Measurements from ENCODE around the gene TMEM95. TPM values are rescaled to one million over a fixed set of nuclear protein-coding genes. Genes with fewer than 3 reads are reported as not detected.

Gene TMEM95
- total and polyA plus RNA-seq, 2 donors (not counting 1 experiment from before 2014, with no cell fraction given): not detected

- TF ChIP-seq CTCF (conservative IDR thresholded peaks at IDR 0.05 in 1 of 2, IDR thresholded peaks at IDR 0.05 in 1 of 2; ENCODE audit: low read depth in 1 of 2, low read length in 2 of 2): no peak
- no peak for TF ChIP-seq EZH2 (IDR thresholded peaks at IDR 0.05; ENCODE audit: low read length, missing control alignments)
- Histone ChIP-seq H3K4me2 (ENCODE audit: extremely low read depth, insufficient read depth, low read length) (no peak overlapping the region), H3K9ac (ENCODE audit: insufficient read depth, low read length) (no peak overlapping the region), H3K79me2 (ENCODE audit: control insufficient read depth, insufficient read depth, low read length) (no peaks in the 10 kb centered on the region), H4K20me1 (ENCODE audit: control insufficient read depth, extremely low read depth, insufficient read depth, low read length) (no peaks in the 10 kb centered on the region), H3K27ac (ENCODE audit: insufficient read depth, low read length) (no peak overlapping the region), H3K27me3 (ENCODE audit: control insufficient read depth, insufficient read depth, low read length) (peaks cover 8% of the 10 kb centered on the region), H2AFZ (ENCODE audit: low read length) (no peak overlapping the region), H3K36me3 (ENCODE audit: control insufficient read depth, insufficient read depth, low read length) (no peaks in the 10 kb centered on the region), H3K9me3 (ENCODE audit: control insufficient read depth, insufficient read depth, low read depth, low read length) (no peaks in the 10 kb centered on the region), H3K4me3 (replicated peaks in 1 of 4; ENCODE audit: control extremely low read depth in 1 of 4, insufficient read depth in 1 of 4, low read depth in 3 of 4, low read length in 4 of 4) (no peak overlapping the region), H3K4me1 (ENCODE audit: control insufficient read depth, extremely low read depth, insufficient read depth, low read length) (no peaks in the 10 kb centered on the region)
- DNase-seq (ENCODE audit: low read depth in 2 of 2): no peak
These were observed 14.9 kb downstream of the TMEM95 start for GRCh38 chr17:7369825-7370224.

GRCh38 chr17:7370853-7371252, 15.9 kb downstream of the TMEM95 start:
- Histone ChIP-seq H3K4me2 (ENCODE audit: extremely low read depth, insufficient read depth, low read length) (no peak overlapping the region), H3K4me3 (replicated peaks in 1 of 4; ENCODE audit: control extremely low read depth in 1 of 4, insufficient read depth in 1 of 4, low read depth in 3 of 4, low read length in 4 of 4) (no peak overlapping the region), H3K9me3 (ENCODE audit: control insufficient read depth, insufficient read depth, low read depth, low read length) (no peaks in the 10 kb centered on the region), H3K4me1 (ENCODE audit: control insufficient read depth, extremely low read depth, insufficient read depth, low read length) (no peaks in the 10 kb centered on the region), H4K20me1 (ENCODE audit: control insufficient read depth, extremely low read depth, insufficient read depth, low read length) (no peaks in the 10 kb centered on the region), H3K27me3 (ENCODE audit: control insufficient read depth, insufficient read depth, low read length) (peaks cover 8% of the 10 kb centered on the region), H3K9ac (ENCODE audit: insufficient read depth, low read length) (no peak overlapping the region), H3K79me2 (ENCODE audit: control insufficient read depth, insufficient read depth, low read length) (no peaks in the 10 kb centered on the region), H2AFZ (ENCODE audit: low read length) (no peak overlapping the region), H3K27ac (ENCODE audit: insufficient read depth, low read length) (no peak overlapping the region), H3K36me3 (ENCODE audit: control insufficient read depth, insufficient read depth, low read length) (no peaks in the 10 kb centered on the region)
- TF ChIP-seq CTCF (conservative IDR thresholded peaks at IDR 0.05 in 1 of 2, IDR thresholded peaks at IDR 0.05 in 1 of 2; ENCODE audit: low read depth in 1 of 2, low read length in 2 of 2): no peak
- TF ChIP-seq EZH2 (IDR thresholded peaks at IDR 0.05; ENCODE audit: low read length, missing control alignments): no peak
- DNase-seq (ENCODE audit: low read depth in 2 of 2): no peak

- H3K4me3 ChIP-seq (replicated peaks in 1 of 4; ENCODE audit: control extremely low read depth in 1 of 4, insufficient read depth in 1 of 4, low read depth in 3 of 4, low read length in 4 of 4): no peak overlapping the region
- no peaks in the 10 kb centered on the region for H3K9me3 ChIP-seq (ENCODE audit: control insufficient read depth, insufficient read depth, low read depth, low read length)
- no peak overlapping the region for H3K4me2 ChIP-seq (ENCODE audit: extremely low read depth, insufficient read depth, low read length)
- H3K27ac ChIP-seq (ENCODE audit: insufficient read depth, low read length): no peak overlapping the region
- no peaks in the 10 kb centered on the region for H3K79me2 ChIP-seq (ENCODE audit: control insufficient read depth, insufficient read depth, low read length)
- no peak for DNase-seq (ENCODE audit: low read depth in 2 of 2)
- H2AFZ ChIP-seq (ENCODE audit: low read length): no peak overlapping the region
- TF ChIP-seq CTCF (conservative IDR thresholded peaks at IDR 0.05 in 1 of 2, IDR thresholded peaks at IDR 0.05 in 1 of 2; ENCODE audit: low read depth in 1 of 2, low read length in 2 of 2) (no peak), EZH2 (IDR thresholded peaks at IDR 0.05; ENCODE audit: low read length, missing control alignments) (no peak)
- peaks cover 8% of the 10 kb centered on the region for H3K27me3 ChIP-seq (ENCODE audit: control insufficient read depth, insufficient read depth, low read length)
- no peak overlapping the region for H3K9ac ChIP-seq (ENCODE audit: insufficient read depth, low read length)
- H3K4me1 ChIP-seq (ENCODE audit: control insufficient read depth, extremely low read depth, insufficient read depth, low read length): no peaks in the 10 kb centered on the region
- no peaks in the 10 kb centered on the region for H4K20me1 ChIP-seq (ENCODE audit: control insufficient read depth, extremely low read depth, insufficient read depth, low read length)
- no peaks in the 10 kb centered on the region for H3K36me3 ChIP-seq (ENCODE audit: control insufficient read depth, insufficient read depth, low read length)
These were observed 19.4 kb downstream of the TMEM95 start for GRCh38 chr17:7374353-7374752.
